Endothelial cell of umbilical vein (primary cell): ENCODE data around the gene SNX22. TPM values are rescaled to one million over a fixed set of nuclear protein-coding genes. Genes with fewer than 3 reads are reported as not detected.

Source experiments
- BruUV-seq: library from RNA; stranded (reverse); fragments of 400-500 nt; replicated peaks from 2 replicates; lab custom pipeline; 2021; lab: Mats Ljungman, UMichigan
- CTCF ChIA-PET: fragments of 300-600, 350-600 bp; sonication (Branson Sonifier 250); formaldehyde crosslinking; loops from one replicate; lab custom pipeline; 2021; ENCODE audit warnings: antibody characterized with exemption, inconsistent platforms; lab: Charles Lee
- POLR2A ChIA-PET: fragments of 300-600, 350-600 bp; sonication (Branson Sonifier 250); formaldehyde crosslinking; loops from one replicate; lab custom pipeline; 2021; ENCODE audit warnings: antibody characterized with exemption, inconsistent platforms; lab: Charles Lee
- DNase-seq: peaks from one replicate; pipeline ENCODE4 v3.0.0-alpha.2; 2011; ENCODE audit warnings: low read depth, low spot score
- FAIRE-seq: peaks from 2 replicates; lab custom pipeline; 2011; peaks lifted over from hg19 to GRCh38; lab: Jason Lieb, UNC
- H2AFZ ChIP-seq: 2 replicates; pipeline ENCODE4 v1.6.0; 2012; ENCODE audit warnings: low read depth, low read length, control low read depth, inconsistent platforms
- H3K27ac ChIP-seq: 2 replicates; pipeline ENCODE4 v1.5.1; 2011; ENCODE audit warnings: low read depth, mild to moderate bottlenecking, control low read depth, low read length, moderate library complexity; ENCODE audit not compliant: insufficient read depth
- H3K27me3 ChIP-seq, 2 experiments: 2 replicates each; pipeline versions ENCODE4 v1.6.0 to v1.6.1; 2011; ENCODE audit warnings: low read length in 2 of 2, mixed read lengths in 1 of 2; ENCODE audit not compliant: control insufficient read depth in 2 of 2, insufficient read depth in 2 of 2
- H3K36me3 ChIP-seq, 2 experiments: 2 replicates in 1 of 2; 3 replicates in 1 of 2; pipeline ENCODE4 v1.5.1; 2011; ENCODE audit warnings: low read length in 2 of 2, mild to moderate bottlenecking in 1 of 2, moderate library complexity in 1 of 2; ENCODE audit not compliant: control insufficient read depth in 2 of 2, insufficient read depth in 2 of 2; ENCODE audit errors: extremely low read depth in 1 of 2
- H3K4me1 ChIP-seq: 3 replicates; pipeline ENCODE4 v1.5.1; 2011; ENCODE audit warnings: mild to moderate bottlenecking, low read length; ENCODE audit not compliant: control insufficient read depth, insufficient read depth; ENCODE audit errors: extremely low read depth
- H3K4me2 ChIP-seq: 2 replicates; pipeline ENCODE4 v1.6.1; 2011; ENCODE audit warnings: low read length, control low read depth, mixed read lengths; ENCODE audit not compliant: insufficient read depth
- H3K4me3 ChIP-seq, 3 experiments: fragments of 200-600 bp in 1 of 3; sonication (generic), shearing (Covaris generic) in 1 of 3; replicated peaks in 1 of 3; 2 replicates each; pipeline ENCODE4 v1.5.1; 2011 to 2016; ENCODE audit warnings: control low read depth in 3 of 3, low read length in 3 of 3, mild to moderate bottlenecking in 2 of 3, inconsistent platforms in 1 of 3, low read depth in 1 of 3, moderate library complexity in 1 of 3; ENCODE audit not compliant: insufficient read depth in 1 of 3
- H3K79me2 ChIP-seq: 2 replicates; pipeline ENCODE4 v1.6.0; 2012; ENCODE audit warnings: low read length, inconsistent platforms; ENCODE audit not compliant: control insufficient read depth, insufficient read depth
- H3K9ac ChIP-seq: replicated peaks from 2 replicates; pipeline ENCODE3; 2011; ENCODE audit warnings: low read length, control low read depth; ENCODE audit not compliant: insufficient read depth; ENCODE audit errors: extremely low read depth
- H3K9me1 ChIP-seq: replicated peaks from 3 replicates; pipeline ENCODE4 v1.6.0; 2011; ENCODE audit warnings: mild to moderate bottlenecking, low read length; ENCODE audit not compliant: control insufficient read depth, insufficient read depth; ENCODE audit errors: extremely low read depth
- H3K9me3 ChIP-seq: replicated peaks from 2 replicates; pipeline ENCODE4 v1.5.1; 2012; ENCODE audit warnings: low read length, inconsistent platforms; ENCODE audit not compliant: control insufficient read depth, insufficient read depth
- H4K20me1 ChIP-seq: replicated peaks from 2 replicates; pipeline ENCODE3; 2011; ENCODE audit warnings: mild to moderate bottlenecking, low read length; ENCODE audit not compliant: control insufficient read depth, insufficient read depth; ENCODE audit errors: extremely low read depth
- CTCF ChIP-seq, 2 donors: IDR thresholded peaks; 1 replicate in 1 of 2; 2 replicates in 1 of 2; pipeline ENCODE4 v1.5.1; 2011; ENCODE audit warnings: low read length in 2 of 2, mild to moderate bottlenecking in 2 of 2, moderate library complexity in 2 of 2, control low read depth in 1 of 2, inconsistent platforms in 1 of 2, low read depth in 1 of 2; ENCODE audit not compliant: insufficient read depth in 1 of 2; ENCODE audit errors: extremely low read depth in 1 of 2
- FOS ChIP-seq: IDR thresholded peaks from 2 replicates; pipeline ENCODE4 v1.6.1; 2011; ENCODE audit warnings: mild to moderate bottlenecking, low read length, moderate library complexity, borderline replicate concordance; ENCODE audit not compliant: insufficient read depth
- POLR2A ChIP-seq: IDR thresholded peaks from 2 replicates; pipeline ENCODE4 v1.6.1; 2012; ENCODE audit warnings: low read depth, mild to moderate bottlenecking, control low read depth, low read length
- POLR2AphosphoS5 ChIP-seq: IDR thresholded peaks from 2 replicates; pipeline ENCODE4 v1.6.1; 2012; ENCODE audit warnings: low read depth, mild to moderate bottlenecking, control low read depth, low read length, moderate library complexity; ENCODE audit not compliant: insufficient read depth
- dilution Hi-C: fragments of 300-500 bp; cut with MboI; formaldehyde crosslinking; loops from one replicate; pipeline ENCODE4 v1.15.0; 2019; ENCODE audit warnings: low sequenced_read_pairs; ENCODE audit not compliant: extremely low pct_ligation_motif_present
- intact Hi-C: fragments of 100-400 bp; cut with micrococcal nuclease; formaldehyde crosslinking; loops from one replicate; pipeline ENCODE4 v1.10.0; 2022
- polyA plus RNA-seq, 4 experiments: library from polyadenylated mRNA; depleted of rRNA in 3 of 4; stranded (reverse) in 3 of 4; unstranded in 1 of 4; fragments of >200 nt; gene quantifications; 2 replicates each; pipeline versions ENCODE4 v1.2.1 to v1.2.3, GENCODE V29; 2011 to 2012; ENCODE audit warnings: missing spikeins in 1 of 4
- total RNA-seq: library from RNA; stranded (reverse); gene quantifications from 2 replicates; pipeline ENCODE4 v1.2.3, GENCODE V29; 2021

SNX22 gene
- total and polyA plus RNA-seq, 2 donors (not counting 3 experiments of a cell fraction or from before 2014, with no cell fraction given) = 0.14 to 0.73 TPM

GRCh38 chr15:64153480-64154367, 2.2 kb downstream of the SNX22 start:
- CTCF ChIA-PET = interaction anchor here (0.6 to 4.0 kb wide), 25 partner anchors 9 to 937 kb away, joined by 3 to 33 read pairs (median 4); partner anchors contain the start of genes CIAO2A, PPIB, SNX1 and TRIP4
- intact Hi-C loops = loop anchor here (1.0 to 5.0 kb wide), 3 partner anchors 57 to 543 kb away; no protein-coding TSS in a partner anchor
- peak; percentile 86 for DNase-seq

More at GRCh38 chr15:64153480-64154367, 2.2 kb downstream of the SNX22 start:
- Histone ChIP-seq H3K79me2 (peaks cover 9% of the 10 kb centered on the region), H2AFZ (no peak overlapping the region), H3K4me1 (peaks cover 5% of the 10 kb centered on the region), H3K4me3 (no peak overlapping the region), H4K20me1 (no peaks in the 10 kb centered on the region), H3K27ac (no peak overlapping the region), H3K27me3 (peaks cover 5 to 12% of the 10 kb centered on the region in 2 experiments), H3K36me3 (peaks cover 19 to 34% of the 10 kb centered on the region in 2 experiments), H3K9ac (no peak overlapping the region), H3K4me2 (no peak overlapping the region), H3K9me1 (no peaks in the 10 kb centered on the region), H3K9me3 (no peaks in the 10 kb centered on the region)
- POLR2A ChIA-PET = no interaction called here
- peak; percentile 84 for TF ChIP-seq POLR2A
- TF ChIP-seq POLR2AphosphoS5 = peak; percentile 98
- TF ChIP-seq CTCF (IDR thresholded peaks at IDR 0.05; ENCODE audit: extremely low read depth in 1 of 2, insufficient read depth in 1 of 2, low read depth in 1 of 2, low read length in 2 of 2) = peak; percentile 97 to 100
- no peak for TF ChIP-seq FOS
- dilution Hi-C loops = no loop called here
- peak; percentile 94 for FAIRE-seq
- BruUV-seq = no TSS peak
